Parathyroid adenoma (tissue), 2 donors: ENCODE results near the gene CFAP61.
"Not testable (repeated sequence)": the region's sequence is repeated elsewhere in the genome, so short reads cannot be mapped to it uniquely, and the experiment has no call there.

Experiments
- H2AFZ ChIP-seq: fragments of 300-600 bp; sonication (generic); one replicate; pipeline ENCODE4 v1.7.0; 2017; ENCODE audit warnings: antibody characterized with exemption, mild to moderate bottlenecking
- H3K27ac ChIP-seq: fragments of 300-600 bp; sonication (generic); one replicate; pipeline ENCODE4 v1.7.0; 2017
- H3K27me3 ChIP-seq: fragments of 300-600 bp; sonication (generic); one replicate; pipeline ENCODE4 v1.7.0; 2017; ENCODE audit warnings: low read length; ENCODE audit not compliant: control insufficient read depth, insufficient read depth
- H3K36me3 ChIP-seq: fragments of 300-600 bp; sonication (generic); one replicate; pipeline ENCODE4 v1.7.0; 2017; ENCODE audit warnings: low read length; ENCODE audit not compliant: control insufficient read depth, insufficient read depth
- H3K4me1 ChIP-seq: fragments of 300-600 bp; sonication (generic); one replicate; pipeline ENCODE4 v1.7.0; 2017; ENCODE audit warnings: control low read depth
- H3K4me2 ChIP-seq: fragments of 300-600 bp; sonication (generic); one replicate; pipeline ENCODE4 v1.7.0; 2017; ENCODE audit warnings: low read length
- H3K4me3 ChIP-seq: fragments of 300-600 bp; sonication (generic); one replicate; pipeline ENCODE4 v1.7.0; 2017; ENCODE audit warnings: low read depth, low read length
- H3K79me2 ChIP-seq: fragments of 300-600 bp; sonication (generic); one replicate; pipeline ENCODE4 v1.7.0; 2017; ENCODE audit warnings: control low read depth
- H3K9ac ChIP-seq: fragments of 300-600 bp; sonication (generic); one replicate; pipeline ENCODE4 v1.7.0; 2017; ENCODE audit warnings: mild to moderate bottlenecking
- H3K9me3 ChIP-seq: fragments of 300-600 bp; sonication (generic); one replicate; pipeline ENCODE4 v1.7.0; 2017; ENCODE audit warnings: low read length; ENCODE audit not compliant: control insufficient read depth
- TF ChIP-seq, protein P1 (sequence below): fragments of 300-600 bp; sonication (generic); IDR thresholded peaks from one replicate; pipeline ENCODE4 v1.7.0; 2017; ENCODE audit warnings: antibody characterized with exemption, mild to moderate bottlenecking
- donor health status: primary hyperparathyroidism.

CFAP61 gene

DNA sequence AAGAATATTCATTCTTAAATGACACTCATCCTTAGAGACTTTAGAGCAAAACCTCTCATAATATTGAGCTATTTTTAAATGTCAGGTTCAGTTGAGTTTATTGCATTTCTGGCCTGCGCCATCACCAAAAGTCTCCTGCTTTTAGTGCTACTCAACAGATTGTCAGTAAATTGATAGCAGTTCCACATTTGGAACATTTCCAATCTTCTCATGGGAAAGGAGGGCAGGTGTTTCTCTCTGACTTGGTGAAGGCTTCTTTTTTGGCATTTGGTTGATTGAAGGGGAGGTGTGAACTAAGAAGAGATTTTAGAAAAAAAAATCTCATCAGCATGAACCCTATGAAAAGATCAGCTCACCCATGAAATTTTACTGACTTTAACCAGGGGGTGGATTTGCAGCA, 189.6 kb downstream of the CFAP61 start:
- H3K4me2 ChIP-seq: no peak overlapping the region
- no peak overlapping the region for H3K9ac ChIP-seq

DNA sequence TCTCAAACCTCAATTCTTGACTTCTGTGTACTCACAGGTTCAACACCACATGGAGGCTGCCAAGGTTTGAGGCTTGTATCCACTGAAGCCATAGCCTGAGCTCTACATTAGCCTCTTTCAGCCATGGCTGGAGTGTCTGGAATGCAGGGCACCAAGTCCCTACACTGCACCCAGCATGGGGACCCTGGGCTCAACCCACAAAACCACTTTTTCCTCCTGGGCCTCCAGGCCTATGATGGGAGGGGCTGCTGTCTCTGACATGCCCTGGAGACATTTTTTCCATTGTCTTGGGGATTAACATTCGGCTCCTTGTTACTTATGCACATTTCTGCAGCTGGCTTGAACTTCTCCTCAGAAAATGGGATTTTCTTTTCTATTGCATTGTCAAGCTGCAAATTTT, 192.1 kb downstream of the CFAP61 start:
- not testable (repeated sequence) for H3K27me3 ChIP-seq, H3K36me3 ChIP-seq, H3K9me3 ChIP-seq, H2AFZ ChIP-seq, H3K9ac ChIP-seq, H3K27ac ChIP-seq, H3K4me1 ChIP-seq, H3K4me2 ChIP-seq, H3K79me2 ChIP-seq, H3K4me3 ChIP-seq

More for the DNA sequence above, 189.6 kb downstream of the CFAP61 start:
- Histone ChIP-seq H3K36me3 (no peaks in the 10 kb centered on the region), H3K9me3 (no peaks in the 10 kb centered on the region), H3K27me3 (no peaks in the 10 kb centered on the region), H3K4me3 (no peak overlapping the region), H3K4me1 (no peaks in the 10 kb centered on the region), H3K27ac (no peak overlapping the region), H2AFZ (no peak overlapping the region), H3K79me2 (no peaks in the 10 kb centered on the region)
- TF ChIP-seq, protein P1, sequence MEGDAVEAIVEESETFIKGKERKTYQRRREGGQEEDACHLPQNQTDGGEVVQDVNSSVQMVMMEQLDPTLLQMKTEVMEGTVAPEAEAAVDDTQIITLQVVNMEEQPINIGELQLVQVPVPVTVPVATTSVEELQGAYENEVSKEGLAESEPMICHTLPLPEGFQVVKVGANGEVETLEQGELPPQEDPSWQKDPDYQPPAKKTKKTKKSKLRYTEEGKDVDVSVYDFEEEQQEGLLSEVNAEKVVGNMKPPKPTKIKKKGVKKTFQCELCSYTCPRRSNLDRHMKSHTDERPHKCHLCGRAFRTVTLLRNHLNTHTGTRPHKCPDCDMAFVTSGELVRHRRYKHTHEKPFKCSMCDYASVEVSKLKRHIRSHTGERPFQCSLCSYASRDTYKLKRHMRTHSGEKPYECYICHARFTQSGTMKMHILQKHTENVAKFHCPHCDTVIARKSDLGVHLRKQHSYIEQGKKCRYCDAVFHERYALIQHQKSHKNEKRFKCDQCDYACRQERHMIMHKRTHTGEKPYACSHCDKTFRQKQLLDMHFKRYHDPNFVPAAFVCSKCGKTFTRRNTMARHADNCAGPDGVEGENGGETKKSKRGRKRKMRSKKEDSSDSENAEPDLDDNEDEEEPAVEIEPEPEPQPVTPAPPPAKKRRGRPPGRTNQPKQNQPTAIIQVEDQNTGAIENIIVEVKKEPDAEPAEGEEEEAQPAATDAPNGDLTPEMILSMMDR: no peak

DNA sequence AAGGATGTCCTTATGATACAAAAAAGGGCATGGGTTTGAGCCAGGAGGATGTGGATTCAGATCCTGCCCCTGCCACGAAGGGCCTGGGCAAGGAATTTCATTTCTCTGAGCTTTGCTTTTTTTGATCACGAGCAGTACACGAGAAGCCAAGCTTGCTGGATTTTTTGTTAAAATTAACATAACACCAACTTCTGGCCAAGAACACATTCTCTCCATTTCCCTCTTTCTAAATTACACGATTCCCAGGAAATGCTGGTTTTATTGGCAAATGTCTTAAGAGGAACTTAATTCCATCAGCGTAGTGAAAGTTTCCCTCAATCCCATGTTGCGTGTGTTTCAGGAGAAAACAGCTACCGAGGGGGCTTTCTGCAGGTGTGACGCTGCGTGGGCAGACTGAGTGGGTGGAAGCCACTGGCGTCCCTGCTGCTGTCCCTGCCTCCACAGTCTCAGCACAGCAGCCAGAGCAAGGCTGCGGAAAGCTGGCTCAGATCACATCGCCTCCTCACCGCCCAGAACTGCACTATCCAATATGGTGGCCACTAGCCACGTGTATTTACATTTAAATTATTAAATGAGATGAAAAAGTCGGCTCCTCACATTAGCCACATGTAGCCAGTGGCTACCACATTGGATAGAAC, 194.8 kb downstream of the CFAP61 start:
- Histone ChIP-seq H3K27ac (no peak overlapping the region), H2AFZ (no peak overlapping the region), H3K36me3 (no peaks in the 10 kb centered on the region), H3K79me2 (no peaks in the 10 kb centered on the region), H3K9me3 (no peaks in the 10 kb centered on the region), H3K27me3 (no peaks in the 10 kb centered on the region), H3K9ac (no peak overlapping the region), H3K4me1 (no peaks in the 10 kb centered on the region), H3K4me2 (no peak overlapping the region), H3K4me3 (no peak overlapping the region)
- TF ChIP-seq, protein P1: no peak

DNA sequence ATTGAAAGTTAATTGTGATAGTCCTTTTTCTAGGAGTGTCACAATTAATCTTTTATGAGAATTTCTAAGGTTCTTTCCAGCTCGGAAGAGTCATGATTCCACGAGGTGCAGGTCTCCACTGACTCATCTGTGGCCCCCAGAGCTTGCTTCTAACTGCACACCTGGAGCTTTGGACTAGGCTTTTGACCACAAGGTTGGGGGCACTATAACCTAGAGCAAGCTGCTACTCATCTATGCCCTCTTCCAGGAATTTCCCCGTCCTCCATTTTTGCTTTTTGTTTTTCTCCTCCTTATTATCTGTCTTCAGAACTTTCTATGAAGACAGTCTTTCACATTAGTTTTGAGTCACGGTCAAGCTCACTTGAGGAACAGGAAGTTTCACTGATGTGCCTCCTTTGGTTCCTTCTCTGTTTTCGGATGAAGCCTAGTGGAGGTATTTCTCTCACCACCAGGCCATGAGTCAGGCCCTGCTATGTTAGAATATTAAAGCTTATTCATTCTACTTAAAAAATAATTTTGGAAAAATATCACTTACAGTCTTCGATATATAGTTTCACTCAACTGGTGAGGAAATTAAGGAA, 196.4 kb downstream of the CFAP61 start:
- Histone ChIP-seq H3K27me3 (no peaks in the 10 kb centered on the region), H3K4me2 (no peak overlapping the region), H3K79me2 (no peaks in the 10 kb centered on the region), H3K9ac (no peak overlapping the region), H2AFZ (no peak overlapping the region), H3K4me1 (no peaks in the 10 kb centered on the region), H3K36me3 (no peaks in the 10 kb centered on the region), H3K4me3 (no peak overlapping the region), H3K27ac (no peak overlapping the region), H3K9me3 (no peaks in the 10 kb centered on the region)
- TF ChIP-seq, protein P1: no peak

DNA sequence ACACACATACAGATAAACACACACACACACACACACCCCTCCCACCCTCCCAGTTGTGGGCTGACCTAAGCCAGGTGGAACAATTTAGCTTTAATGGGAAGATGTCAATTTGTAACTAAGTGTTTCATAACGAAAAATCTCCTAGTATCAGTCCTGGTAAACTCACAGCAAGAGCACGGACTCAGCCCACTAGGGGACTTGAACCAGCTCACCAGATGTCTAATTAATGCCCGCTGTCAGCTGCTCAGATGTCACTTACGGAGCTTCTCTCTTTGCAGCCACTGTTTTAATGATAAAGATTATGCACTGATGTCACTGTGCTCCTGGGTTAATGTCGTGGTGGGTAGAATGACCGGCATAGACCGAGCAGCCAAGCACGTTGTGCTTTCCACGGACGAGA, 199.0 kb downstream of the CFAP61 start:
- Histone ChIP-seq H3K79me2 (no peaks in the 10 kb centered on the region), H3K27me3 (no peaks in the 10 kb centered on the region), H2AFZ (no peak overlapping the region), H3K9me3 (no peaks in the 10 kb centered on the region), H3K4me3 (no peak overlapping the region), H3K4me1 (no peaks in the 10 kb centered on the region), H3K9ac (no peak overlapping the region), H3K36me3 (no peaks in the 10 kb centered on the region), H3K4me2 (no peak overlapping the region), H3K27ac (no peak overlapping the region)
- TF ChIP-seq, protein P1: no peak
